Central memory CD4-positive, alpha-beta T cell (primary cell): ENCODE measurements around the gene ITPRIP.

ENCODE experiments used
- DNase-seq: peaks from one replicate; pipeline ENCODE4 v3.0.0; 2022

The ITPRIP gene

DNA sequence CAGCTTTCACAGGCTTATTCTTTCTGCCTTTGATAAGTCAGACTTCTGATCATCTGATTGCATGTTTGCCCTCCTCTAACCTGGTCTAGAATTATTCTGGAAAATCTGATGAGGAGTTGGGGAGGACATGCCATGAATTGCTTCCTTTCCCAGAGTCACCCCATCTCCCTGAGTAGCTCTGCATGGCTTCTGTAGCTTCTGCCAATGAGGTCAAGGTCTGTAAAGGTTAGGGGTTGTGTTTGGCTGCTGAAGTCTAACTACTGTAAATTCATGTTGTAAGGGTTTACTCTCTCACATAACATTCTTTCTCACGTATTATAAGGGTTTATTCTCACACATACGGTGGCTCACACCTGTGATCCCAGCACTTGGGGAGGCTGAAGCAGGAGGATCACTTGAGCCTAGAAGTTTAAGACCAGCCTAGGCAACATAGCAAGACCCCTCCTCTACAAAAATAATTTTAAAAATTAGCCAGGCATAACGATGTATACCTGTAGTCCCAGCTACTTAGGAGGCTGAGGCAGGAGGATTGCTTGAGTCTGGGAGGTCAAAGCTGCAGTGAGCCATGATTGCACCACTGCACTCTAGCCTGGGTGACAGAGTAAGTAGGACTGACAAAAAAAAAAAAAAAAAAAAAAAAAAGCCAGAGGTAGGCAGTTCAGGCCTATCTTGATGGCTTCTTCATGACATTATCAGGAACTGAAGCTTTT is 58.6 kb downstream of the ITPRIP start:
- no peak for DNase-seq

- no peak for DNase-seq
Measured at GRCh38 chr10:104277785-104278184, 60.5 kb downstream of the ITPRIP start.

- DNase-seq: no peak
Measured at GRCh38 chr10:104276192-104276591, 62.1 kb downstream of the ITPRIP start.

DNA sequence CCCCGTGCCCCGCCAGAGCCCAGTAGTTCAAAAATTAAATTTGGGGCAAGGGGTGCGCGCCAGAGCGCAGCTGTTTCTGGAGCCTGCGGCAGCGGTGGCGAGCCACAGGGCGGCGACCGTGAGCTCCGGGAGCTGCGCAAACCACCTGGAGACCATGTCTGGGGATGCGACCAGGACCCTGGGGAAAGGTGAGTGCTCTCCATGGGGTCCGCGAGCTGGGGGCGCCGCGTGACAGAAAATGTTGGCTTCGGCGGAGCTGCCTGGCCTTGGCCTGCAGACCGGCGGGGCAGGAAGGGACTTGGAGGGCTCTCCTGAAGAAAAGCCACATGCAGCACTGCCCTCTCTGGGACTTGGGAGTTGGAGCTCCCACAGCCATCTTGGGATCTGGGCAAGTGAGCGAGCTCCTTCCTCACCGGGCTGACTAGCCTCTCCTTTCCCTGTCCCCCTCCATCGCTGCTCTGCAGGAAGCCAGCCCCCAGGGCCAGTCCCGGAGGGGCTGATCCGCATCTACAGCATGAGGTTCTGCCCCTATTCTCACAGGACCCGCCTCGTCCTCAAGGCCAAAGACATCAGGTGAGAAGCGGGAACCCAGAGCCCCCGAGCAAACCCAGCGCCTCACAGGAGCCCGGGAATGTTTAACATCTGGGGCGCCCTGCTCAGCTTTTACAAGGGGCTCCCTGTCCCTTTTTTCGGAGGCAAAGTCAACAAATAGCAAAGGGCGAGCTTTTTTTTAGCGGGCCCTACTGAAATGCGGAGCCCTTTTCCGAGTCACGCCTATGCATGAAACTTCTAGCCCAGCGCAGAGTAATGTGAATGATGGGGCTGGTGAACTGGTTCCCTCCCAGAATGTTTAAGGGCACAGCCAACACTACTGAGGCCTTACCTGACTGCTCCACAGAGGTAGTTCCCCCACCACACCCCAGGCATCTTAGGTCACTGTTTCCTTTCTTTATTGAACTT is 63.2 kb downstream of the ITPRIP start:
- peak; percentile 30 for DNase-seq

- DNase-seq: no peak
Measured at GRCh38 chr10:104273899-104274575, 64.2 kb downstream of the ITPRIP start.

GRCh38 chr10:104273286-104273685 is 65.0 kb downstream of the ITPRIP start:
- DNase-seq: no peak

DNA sequence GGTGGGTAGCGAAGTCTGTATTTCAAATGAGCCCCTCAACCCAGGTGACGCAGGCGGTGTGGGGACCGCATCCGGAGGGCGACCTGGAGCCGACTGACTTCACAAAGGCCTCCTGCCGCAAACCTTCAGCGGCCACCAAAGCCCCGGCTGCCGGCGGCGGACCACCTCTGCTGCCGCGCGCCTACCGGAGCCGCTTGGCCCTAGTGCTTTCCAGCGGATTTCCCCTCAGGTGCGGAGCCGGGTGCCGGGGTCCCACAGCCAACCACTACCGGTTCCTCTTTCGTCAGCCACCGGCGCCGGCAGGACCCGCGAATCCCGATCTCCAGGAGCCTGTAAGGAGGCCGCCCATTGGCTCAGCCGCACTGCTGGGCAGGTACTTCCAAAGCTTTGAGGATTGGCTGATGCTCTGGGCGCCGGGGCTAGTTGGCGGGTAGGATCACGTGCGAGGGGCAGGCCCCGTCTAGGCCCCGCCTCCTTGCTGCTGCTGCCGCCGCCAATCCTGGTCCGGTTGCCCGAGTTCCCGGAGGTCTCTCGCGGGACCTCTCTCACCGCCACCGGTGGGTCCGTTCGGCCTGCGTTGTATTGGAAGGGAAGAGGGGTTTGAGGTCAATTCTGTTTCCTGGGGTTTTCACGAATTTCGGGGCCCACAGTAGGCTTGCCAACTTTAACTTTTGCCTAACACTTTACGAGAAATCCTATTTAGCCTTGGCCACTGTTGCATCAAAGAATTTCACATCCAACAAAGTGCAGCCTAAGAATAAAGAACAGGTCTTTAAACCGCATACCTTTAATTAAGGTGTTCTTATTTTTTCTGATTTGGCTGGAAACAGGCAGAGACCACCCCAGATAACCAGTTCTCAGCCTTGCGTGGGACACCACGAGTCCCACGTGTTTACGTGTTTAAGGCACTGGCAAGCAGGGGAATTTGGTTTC is 69.3 kb downstream of the ITPRIP start, which contains the start of gene GSTO2:
Gene GSTO2, plus strand, starts transcription at position 472 of the 933 bp plus-strand sequence. CDS start 5,732 bp downstream, outside the sequence.
- DNase-seq: peak; percentile 99

- DNase-seq: no peak
Measured at GRCh38 chr10:104268405-104268712, 69.9 kb downstream of the ITPRIP start.

DNA sequence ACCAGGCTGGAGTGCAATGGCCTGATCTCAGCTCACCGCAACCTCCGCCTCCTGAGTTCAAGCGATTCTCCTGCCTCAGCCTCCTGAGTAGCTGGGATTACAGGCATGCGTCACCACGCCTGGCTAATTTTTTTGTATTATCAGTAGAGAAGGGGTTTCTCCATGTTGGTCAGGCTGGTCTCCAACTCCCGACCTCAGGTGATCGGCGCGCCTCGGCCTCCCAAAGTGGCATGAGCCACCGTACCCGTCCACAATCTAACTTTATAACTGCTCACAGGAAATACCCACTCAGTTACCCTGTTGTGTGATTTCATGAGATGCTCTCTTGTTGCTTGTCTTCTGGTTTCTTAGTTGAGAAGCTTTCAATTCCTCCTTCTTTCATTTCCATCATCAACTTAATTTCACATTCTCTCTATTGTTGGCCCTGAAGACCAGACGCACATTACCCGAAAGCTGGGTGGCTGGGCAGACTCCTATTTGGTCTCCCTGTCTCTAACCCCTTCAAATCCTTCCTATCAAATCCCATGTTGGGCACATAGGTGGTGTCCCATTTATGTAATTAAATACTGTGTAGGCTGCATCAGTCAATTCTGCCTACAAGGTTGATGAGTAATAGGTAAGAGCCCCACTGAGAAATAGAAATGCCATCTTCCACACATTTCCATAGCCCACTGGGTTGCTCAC is 70.4 kb downstream of the ITPRIP start:
- no peak for DNase-seq

DNA sequence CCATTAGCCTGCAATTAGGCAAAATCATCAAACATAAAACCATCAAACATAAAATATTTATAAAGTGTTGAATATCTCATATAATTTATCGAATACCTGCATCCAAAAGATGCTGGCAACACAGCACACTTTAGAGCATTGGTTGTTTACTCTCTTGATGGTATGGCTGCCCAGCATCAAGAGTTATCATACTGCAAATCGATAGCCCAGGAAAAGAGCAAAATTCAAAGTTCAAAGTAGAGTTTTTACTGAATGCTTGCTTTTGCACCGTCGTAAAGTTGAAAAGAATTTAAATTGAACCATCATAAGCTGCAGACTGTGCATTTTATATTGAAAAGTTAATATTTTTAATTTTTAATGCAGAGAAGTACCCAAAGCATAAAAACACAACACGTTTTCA is 73.5 kb downstream of the ITPRIP start:
- no peak for DNase-seq

- DNase-seq: no peak
Measured at GRCh38 chr10:104262055-104262454, 76.2 kb downstream of the ITPRIP start.

- no peak for DNase-seq
Measured at GRCh38 chr10:104260775-104261115, 77.5 kb downstream of the ITPRIP start.

- DNase-seq: no peak
Measured at GRCh38 chr10:104259999-104260774, 78.1 kb downstream of the ITPRIP start.
